ENCODE measurements around the gene SEC22C.

- TF ChIP-seq CTCF (IDR thresholded peaks at IDR 0.05) (no peak), POLR2A (IDR thresholded peaks at IDR 0.05) (no peak), EP300 (IDR thresholded peaks at IDR 0.05) (no peak), POLR2AphosphoS5 (IDR thresholded peaks at IDR 0.05) (peak in 2 of 3 donors; percentile 34 to 81)
Measured at GRCh38 chr3:42515391-42515916, 66.3 kb downstream of the SEC22C start.

Data from suprapubic skin (tissue), 4 donors.